NCI-H1694 treated with DMSO at 0.1 percent for 48 hours (cell line): ENCODE results near the gene OR51S1.
"Not testable (repeated sequence)": the region's sequence is repeated elsewhere in the genome, so short reads cannot be mapped to it uniquely, and the experiment has no call there.

ENCODE experiments used
- DNase-seq: peaks from one replicate; lab custom pipeline; 2025; lab: John Stamatoyannopoulos, UW

Gene OR51S1

DNA sequence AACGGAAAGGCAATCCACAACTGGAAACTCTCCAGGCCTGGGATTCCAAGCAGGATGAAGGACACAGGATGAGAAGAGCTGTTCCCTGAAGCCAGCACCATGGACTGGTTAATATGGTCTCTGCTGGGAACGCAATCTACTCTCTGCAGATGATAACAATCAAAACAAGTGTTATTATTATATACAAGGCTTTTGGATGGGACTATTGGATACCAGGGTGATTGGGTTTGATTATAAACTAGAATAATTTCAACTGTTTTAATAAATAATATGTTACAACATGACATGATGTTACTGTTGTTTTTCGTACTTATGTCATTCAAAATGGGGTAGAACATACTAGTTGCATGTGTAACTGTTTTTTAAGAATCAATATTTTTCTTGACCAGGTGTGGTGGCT, 44.7 kb downstream of the OR51S1 start, which contains the start of gene OR52R1:
TSS of gene OR52R1 (minus strand) at position 101 of the 400 bp plus-strand sequence. CDS start at position 101, 0 bp downstream.
- DNase-seq = no peak

DNA sequence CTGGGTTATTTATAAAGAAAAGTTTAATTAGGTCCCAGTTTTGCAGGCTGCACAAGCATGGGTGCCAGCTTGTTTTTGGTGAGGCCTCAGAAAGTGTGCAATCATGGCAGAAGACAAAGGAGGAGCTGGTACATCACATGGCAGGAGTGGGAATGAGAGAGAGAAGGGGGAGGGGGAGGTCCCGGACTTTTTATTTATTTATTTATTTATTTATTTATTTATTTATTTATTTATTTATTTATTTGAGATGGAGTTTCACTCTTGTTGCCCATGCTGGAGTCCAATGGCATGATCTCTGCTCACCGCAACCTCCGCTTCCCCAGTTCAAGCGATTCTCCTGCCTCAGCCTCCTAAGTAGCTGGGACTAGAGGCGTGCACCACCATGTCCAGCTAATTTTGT, 47.7 kb downstream of the OR51S1 start:
- not testable (repeated sequence) for DNase-seq

- DNase-seq = no peak
Observed at GRCh38 chr11:4798427-4799183, 50.4 kb downstream of the OR51S1 start.
